ENCODE data around the gene SQSTM1.
"Not testable (repeated sequence)": the region's sequence is repeated elsewhere in the genome, so short reads cannot be mapped to it uniquely, and the experiment has no call there.

Gene SQSTM1

DNA sequence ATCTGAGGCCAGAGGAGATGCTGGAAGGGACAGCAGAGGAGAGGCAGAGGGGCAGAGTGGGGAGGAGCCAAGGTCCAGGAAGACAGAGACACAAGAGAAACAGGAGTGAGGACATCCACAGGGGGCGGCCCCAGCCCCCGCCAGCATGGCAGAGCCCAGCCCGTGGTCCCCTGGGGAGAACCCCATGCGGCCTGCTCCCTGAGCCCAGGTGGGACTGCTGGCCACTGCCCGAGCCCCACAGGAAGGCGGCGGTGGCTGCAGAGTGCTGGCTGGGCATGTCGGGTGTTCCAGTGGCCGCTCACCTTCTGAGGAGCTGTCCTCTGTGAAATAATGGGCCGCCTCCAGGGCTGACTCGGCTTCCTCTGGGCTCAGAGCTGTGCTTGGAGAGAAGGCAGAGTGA lies 46.8 kb downstream of the SQSTM1 start:
- TF ChIP-seq, protein P1, sequence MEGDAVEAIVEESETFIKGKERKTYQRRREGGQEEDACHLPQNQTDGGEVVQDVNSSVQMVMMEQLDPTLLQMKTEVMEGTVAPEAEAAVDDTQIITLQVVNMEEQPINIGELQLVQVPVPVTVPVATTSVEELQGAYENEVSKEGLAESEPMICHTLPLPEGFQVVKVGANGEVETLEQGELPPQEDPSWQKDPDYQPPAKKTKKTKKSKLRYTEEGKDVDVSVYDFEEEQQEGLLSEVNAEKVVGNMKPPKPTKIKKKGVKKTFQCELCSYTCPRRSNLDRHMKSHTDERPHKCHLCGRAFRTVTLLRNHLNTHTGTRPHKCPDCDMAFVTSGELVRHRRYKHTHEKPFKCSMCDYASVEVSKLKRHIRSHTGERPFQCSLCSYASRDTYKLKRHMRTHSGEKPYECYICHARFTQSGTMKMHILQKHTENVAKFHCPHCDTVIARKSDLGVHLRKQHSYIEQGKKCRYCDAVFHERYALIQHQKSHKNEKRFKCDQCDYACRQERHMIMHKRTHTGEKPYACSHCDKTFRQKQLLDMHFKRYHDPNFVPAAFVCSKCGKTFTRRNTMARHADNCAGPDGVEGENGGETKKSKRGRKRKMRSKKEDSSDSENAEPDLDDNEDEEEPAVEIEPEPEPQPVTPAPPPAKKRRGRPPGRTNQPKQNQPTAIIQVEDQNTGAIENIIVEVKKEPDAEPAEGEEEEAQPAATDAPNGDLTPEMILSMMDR (conservative IDR thresholded peaks at IDR 0.05; ENCODE audit: low read depth, low read length), result no peak
- no peak overlapping the region for H3K4me3 ChIP-seq (ENCODE audit: low read length)
- DNase-seq (ENCODE audit: low read depth), result no peak

DNA sequence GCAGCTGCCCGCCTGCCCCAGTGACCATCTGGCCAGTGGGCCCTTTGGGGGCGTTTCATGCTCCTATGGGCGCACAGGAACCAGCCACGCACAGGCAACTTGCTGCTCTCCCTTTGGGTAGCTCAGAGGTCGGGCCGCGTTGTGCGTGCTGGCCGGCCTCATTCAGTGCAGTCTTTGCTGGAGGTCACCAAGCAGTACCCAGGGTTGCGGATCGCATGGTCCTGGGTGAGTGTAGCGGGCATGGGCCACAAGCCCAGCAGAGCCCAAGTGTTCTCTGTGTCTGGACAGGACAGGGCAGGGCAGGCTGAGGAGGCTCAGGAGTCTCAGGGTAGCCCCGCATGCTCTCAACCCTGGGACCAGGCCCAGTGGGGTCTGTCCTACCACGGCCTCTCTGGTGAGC lies 47.8 kb downstream of the SQSTM1 start:
- TF ChIP-seq, protein P1 (conservative IDR thresholded peaks at IDR 0.05; ENCODE audit: low read depth, low read length), result no peak
- H3K4me3 ChIP-seq (ENCODE audit: low read length), result no peak overlapping the region
- no peak for DNase-seq (ENCODE audit: low read depth)

DNA sequence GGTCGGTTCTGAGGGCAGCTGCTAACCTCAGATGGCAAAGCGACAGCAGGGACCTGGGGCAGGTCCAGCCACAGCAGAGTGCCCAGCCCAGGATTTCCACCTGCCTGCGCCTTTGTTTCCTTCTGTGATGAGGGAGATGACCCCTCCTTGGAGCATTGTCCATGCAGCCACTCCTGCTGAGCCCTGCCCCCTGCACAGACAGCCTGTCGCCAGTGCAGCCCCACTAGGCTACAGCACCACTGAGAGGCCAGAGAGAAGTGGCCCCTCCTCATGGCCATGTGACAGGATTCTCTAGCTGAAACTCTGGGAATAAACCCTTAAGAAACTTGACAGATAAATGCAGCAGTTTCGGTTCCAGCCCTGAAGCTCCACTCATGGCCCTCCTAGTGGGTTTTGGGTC lies 48.4 kb downstream of the SQSTM1 start:
- no peak overlapping the region for H3K4me3 ChIP-seq (ENCODE audit: low read length)
- no peak for DNase-seq (ENCODE audit: low read depth)
- TF ChIP-seq, protein P1 (conservative IDR thresholded peaks at IDR 0.05; ENCODE audit: low read depth, low read length), result no peak

DNA sequence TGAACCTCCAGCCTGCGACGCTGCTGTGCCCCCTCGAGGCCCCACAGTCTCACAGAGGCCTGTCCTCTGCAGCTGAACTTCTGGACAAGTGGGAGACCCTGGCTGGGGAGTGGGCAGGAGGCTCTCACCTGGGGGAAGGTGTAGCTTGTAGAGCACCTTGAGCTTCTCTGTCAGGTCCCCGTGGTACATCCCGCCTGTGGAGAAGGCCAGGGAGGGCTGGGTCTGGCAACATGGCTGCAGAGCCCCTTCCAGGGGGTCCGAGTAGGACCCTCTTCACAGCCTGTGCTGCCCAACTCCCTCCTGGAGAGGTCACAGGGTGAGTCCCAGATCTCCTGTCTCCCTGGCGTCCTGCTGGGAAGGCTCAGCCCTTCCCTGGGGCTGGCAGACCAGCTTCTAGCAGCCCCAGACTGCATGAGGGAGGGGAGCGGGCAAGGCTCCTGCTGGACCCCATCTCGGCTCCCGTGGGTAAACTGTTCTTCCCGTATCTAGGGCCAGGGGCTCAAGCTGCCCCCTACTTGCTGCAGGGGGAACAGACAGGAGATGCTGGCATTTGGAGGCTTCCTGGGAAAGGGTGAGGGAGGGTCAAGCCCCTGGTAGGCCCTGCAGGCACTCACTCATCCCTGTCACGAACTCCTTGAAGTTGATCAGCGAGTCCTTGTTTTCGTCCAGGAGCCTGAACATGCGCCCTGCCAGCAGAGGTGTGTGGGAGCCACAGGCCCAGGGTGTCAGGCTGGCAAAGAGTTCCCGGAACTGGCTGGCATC lies 49.1 kb downstream of the SQSTM1 start:
- TF ChIP-seq, protein P1 (conservative IDR thresholded peaks at IDR 0.05; ENCODE audit: low read depth, low read length), result peak; percentile 4
- H3K4me3 ChIP-seq (ENCODE audit: low read length), result no peak overlapping the region
- DNase-seq (ENCODE audit: low read depth), result no peak

DNA sequence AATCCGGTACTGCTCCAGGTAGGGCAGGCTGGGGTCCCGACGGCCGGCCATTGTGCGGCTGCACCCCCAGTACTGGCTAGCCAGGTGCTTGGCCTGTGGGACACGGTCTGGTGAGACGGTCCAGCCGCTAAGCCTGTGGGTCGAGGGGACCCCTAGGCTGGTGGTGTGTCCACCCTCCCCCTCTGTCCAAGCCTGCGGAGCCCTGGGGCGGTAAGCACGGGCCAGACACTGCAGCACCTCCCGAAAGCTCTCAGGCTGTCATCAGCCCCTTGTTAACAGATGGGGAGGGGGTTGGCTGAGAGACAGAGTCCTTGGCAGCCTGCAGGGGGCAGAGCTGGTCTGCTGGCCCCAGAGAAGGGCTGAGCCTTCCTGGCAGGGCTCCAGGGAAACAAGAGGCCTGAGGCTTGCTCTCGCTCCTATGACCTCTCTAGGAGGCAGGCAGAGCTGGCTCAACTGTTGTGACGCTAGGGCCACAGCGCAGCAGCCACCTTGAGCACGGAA lies 49.7 kb downstream of the SQSTM1 start:
- H3K4me3 ChIP-seq (ENCODE audit: low read length), result no peak overlapping the region
- DNase-seq (ENCODE audit: low read depth), result peak; percentile 43
- TF ChIP-seq, protein P1 (conservative IDR thresholded peaks at IDR 0.05; ENCODE audit: low read depth, low read length), result peak; percentile 67

DNA sequence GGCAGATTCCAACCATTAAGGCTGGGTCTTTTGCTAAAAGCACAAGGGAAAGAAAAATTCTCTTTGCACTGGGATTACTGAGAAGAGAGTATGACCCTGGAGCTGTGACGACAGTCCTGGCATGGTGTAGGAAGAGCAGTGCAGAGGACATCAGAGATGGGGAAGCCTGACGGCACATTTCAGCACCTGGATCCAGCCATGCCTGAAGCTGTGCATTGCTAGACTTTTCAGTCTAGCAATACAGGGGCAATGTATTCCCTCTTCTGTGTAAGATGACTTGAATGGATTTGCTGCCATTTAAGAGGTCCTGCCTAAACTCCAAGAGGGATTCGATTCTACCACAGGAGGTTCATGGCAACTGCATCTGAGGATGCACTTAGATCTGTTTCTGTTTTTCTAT lies 50.2 kb downstream of the SQSTM1 start:
- H3K4me3 ChIP-seq (ENCODE audit: low read length), result no peak overlapping the region
- DNase-seq (ENCODE audit: low read depth), result no peak
- TF ChIP-seq, protein P1 (conservative IDR thresholded peaks at IDR 0.05; ENCODE audit: low read depth, low read length), result no peak

DNA sequence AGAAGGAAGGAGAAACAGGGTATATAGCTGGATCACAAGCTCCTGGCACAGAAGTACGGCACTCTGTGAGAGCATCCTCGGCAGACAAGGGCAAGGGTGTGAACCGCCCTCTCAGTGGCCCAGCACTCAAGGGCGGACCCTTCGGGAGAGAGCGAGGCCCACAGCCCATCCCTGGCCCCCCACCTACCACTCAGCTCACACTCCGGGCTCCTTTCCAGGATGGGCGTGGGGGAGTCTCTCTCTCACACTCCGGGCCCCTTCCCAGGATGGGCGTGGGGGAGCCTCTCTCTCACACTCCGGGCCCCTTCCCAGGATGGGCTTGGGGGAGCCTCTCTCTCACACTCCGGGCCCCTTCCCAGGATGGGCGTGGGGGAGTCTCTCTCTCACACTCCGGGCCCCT lies 50.8 kb downstream of the SQSTM1 start:
- not testable (repeated sequence) for DNase-seq (ENCODE audit: low read depth); H3K4me3 ChIP-seq (ENCODE audit: low read length)

Data from retinal pigment epithelial cell (primary cell).